Thyroid gland (tissue), 4 donors: ENCODE results near the gene NOC4L.

Experiments
- POLR2A ChIP-seq, 2 donors: fragments of 450-650 bp; IDR thresholded peaks; one replicate each; pipeline ENCODE4 v1.6.1; 2017; ENCODE audit warnings: antibody characterized with exemption in 2 of 2, mild to moderate bottlenecking in 2 of 2, moderate library complexity in 1 of 2
- TF ChIP-seq, protein P1 (sequence below), 6 experiments: fragments of 200-600 bp in 3 of 6; fragments of 450-650 bp in 3 of 6; sonication (generic) in 3 of 6; IDR thresholded peaks; one replicate each; pipeline ENCODE4 v1.5.1; 2016 to 2019; ENCODE audit warnings: antibody characterized with exemption in 6 of 6, mild to moderate bottlenecking in 2 of 6, inconsistent platforms in 1 of 6, moderate library complexity in 1 of 6

DNA sequence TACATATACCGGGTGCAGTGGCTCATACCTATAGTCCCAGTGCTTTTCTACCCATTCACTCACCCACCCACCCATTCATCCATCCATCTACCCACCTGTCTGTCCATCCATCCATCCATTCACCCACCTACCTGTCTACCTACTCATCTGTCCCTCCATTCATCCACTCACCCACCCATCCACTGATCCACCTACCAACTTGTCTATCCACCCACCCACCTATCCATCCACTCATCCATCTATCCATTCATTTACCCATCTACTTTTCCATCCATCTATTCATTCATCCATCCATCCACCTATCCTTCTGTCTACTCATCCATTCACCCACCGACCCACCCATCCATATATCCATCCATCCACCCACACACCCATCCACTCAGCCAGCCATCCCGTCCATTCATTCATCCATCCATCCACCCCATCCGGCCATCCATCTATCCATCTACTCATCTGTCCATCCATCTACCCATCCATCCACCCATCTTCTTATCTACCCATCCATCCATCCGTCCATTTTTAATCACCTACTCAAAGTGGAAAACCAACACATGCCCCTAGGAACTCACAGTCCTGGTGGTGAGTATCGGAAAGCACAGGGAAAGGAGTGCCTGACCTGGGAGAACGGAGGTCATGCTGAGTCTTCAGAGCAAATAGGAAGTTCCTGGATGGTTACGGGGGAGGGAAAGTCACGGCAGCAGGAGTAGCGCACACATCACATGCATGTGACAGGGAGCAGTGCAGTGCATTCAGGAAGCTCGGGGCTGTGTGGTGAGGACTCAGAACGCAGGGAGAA, 20.1 kb upstream of the NOC4L start:
- TF ChIP-seq POLR2A (IDR thresholded peaks at IDR 0.05), result no peak
- TF ChIP-seq, protein P1, sequence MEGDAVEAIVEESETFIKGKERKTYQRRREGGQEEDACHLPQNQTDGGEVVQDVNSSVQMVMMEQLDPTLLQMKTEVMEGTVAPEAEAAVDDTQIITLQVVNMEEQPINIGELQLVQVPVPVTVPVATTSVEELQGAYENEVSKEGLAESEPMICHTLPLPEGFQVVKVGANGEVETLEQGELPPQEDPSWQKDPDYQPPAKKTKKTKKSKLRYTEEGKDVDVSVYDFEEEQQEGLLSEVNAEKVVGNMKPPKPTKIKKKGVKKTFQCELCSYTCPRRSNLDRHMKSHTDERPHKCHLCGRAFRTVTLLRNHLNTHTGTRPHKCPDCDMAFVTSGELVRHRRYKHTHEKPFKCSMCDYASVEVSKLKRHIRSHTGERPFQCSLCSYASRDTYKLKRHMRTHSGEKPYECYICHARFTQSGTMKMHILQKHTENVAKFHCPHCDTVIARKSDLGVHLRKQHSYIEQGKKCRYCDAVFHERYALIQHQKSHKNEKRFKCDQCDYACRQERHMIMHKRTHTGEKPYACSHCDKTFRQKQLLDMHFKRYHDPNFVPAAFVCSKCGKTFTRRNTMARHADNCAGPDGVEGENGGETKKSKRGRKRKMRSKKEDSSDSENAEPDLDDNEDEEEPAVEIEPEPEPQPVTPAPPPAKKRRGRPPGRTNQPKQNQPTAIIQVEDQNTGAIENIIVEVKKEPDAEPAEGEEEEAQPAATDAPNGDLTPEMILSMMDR (IDR thresholded peaks at IDR 0.05), result no peak
